ENCODE measurements around the gene CFAP141. TPM values are rescaled to one million over a fixed set of nuclear protein-coding genes. Genes with fewer than 3 reads are reported as not detected.

Gene CFAP141
- total and polyA plus RNA-seq, 3 experiments from 2014 or later: not detected

DNA sequence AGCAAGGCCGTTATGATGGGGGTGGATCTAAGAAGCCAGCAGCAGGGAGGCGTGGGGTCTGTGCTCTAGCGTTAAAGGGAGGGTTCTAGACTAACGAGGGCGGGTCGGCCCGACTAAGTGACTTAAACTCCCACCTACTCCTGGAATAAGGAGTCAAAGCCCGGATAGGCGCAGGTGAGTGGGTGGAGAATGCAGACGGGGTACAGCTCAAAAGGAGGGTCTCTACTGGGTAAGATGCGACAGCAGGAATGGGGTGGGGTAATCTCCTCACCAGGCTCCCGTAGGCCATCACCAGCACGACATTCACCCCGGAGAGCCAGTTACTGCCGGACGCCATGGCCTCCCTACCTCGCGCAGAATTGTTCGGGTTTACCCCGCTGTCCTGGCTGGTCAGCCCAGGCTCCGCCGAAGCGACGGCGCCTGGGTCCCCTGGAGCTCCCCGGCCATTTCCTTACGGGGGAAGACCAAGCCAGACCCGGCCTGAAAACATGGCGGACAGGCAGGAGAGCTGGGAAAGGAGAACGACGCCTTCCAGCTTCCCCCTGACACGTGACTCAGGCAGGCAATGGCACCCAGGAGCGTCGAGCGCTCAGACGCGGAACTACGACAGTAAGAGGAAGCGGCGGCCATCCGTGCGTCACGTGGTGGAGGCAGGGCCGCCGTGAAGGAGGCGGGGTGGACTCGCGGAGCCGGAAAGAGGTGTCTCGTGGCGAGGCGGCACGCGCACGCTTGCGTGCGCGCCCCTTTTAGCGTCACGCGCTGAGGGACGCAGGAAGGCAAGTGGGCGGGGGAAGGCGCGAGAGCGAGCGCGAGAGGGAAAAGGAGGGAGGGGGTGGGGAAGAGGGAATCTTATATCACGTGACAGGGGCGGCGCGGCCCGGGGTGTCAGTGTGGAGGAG is 14.2 kb upstream of the CFAP141 start, which contains the start of gene UBAP2L:
UBAP2L (plus strand) TSS at position 885 of the 899 bp plus-strand sequence. CDS start 4,169 bp downstream, outside the sequence.
- DNase-seq: peak; percentile 98 to 99 (median 99)
- Mint-ChIP-seq H3K36me3 (peaks cover 0 to 55% (median 12%) of the 10 kb centered on the region in 3 donors), H3K27me3 (no peaks in the 10 kb centered on the region), H3K4me1 (peaks cover 66 to 80% (median 75%) of the 10 kb centered on the region in 3 donors), H3K9me3 (no peaks in the 10 kb centered on the region), H3K4me3 (peak within 1 kb of the TSS; percentile 88 to 99 (median 98)), H3K27ac (peak within 1 kb of the TSS; percentile 89 to 100 (median 100))
- Histone ChIP-seq H3K9me3 (ENCODE audit: low read length) (no peaks in the 10 kb centered on the region), H3K27ac (ENCODE audit: low read depth, low read length) (peak within 1 kb of the TSS; percentile 98), H3K36me3 (ENCODE audit: insufficient read depth, low read length) (peaks cover 25% of the 10 kb centered on the region), H3K4me1 (ENCODE audit: insufficient read depth, low read length) (peaks cover 53% of the 10 kb centered on the region), H3K4me3 (ENCODE audit: low read length) (peak within 1 kb of the TSS; percentile 91), H3K27me3 (ENCODE audit: insufficient read depth, low read length, poor library complexity, severe bottlenecking) (no peaks in the 10 kb centered on the region)
- POLR2A ChIA-PET: interaction anchor here (0.7 to 2.6 kb wide), 12 partner anchors 10 to 587 kb away, joined by 3 to 15 read pairs (median 4); partner anchors contain the start of genes CHTOP, CREB3L4 and RPS27
- CTCF ChIA-PET: interaction anchor here (0.6 to 2.6 kb wide), 3 partner anchors 19 to 104 kb away, joined by 3 to 8 read pairs (median 5); no protein-coding TSS in a partner anchor

- CTCF ChIA-PET: interaction anchor here (1.9 to 2.6 kb wide), 2 partner anchors 20 to 104 kb away, joined by 5 to 8 read pairs; no protein-coding TSS in a partner anchor
- H3K9me3 Mint-ChIP-seq: no peaks in the 10 kb centered on the region
- peak overlapping the region; percentile 89 to 100 (median 100) for H3K27ac Mint-ChIP-seq
- Histone ChIP-seq H3K36me3 (ENCODE audit: insufficient read depth, low read length) (peaks cover 20% of the 10 kb centered on the region), H3K27ac (ENCODE audit: low read depth, low read length) (peak overlapping the region; percentile 98), H3K9me3 (ENCODE audit: low read length) (no peaks in the 10 kb centered on the region), H3K4me3 (ENCODE audit: low read length) (peak overlapping the region; percentile 91), H3K4me1 (ENCODE audit: insufficient read depth, low read length) (peaks cover 52% of the 10 kb centered on the region), H3K27me3 (ENCODE audit: insufficient read depth, low read length, poor library complexity, severe bottlenecking) (no peaks in the 10 kb centered on the region)
- POLR2A ChIA-PET: interaction anchor here (1.3 to 2.6 kb wide), 3 partner anchors 38 to 228 kb away, joined by 3 to 15 read pairs (median 13); partner anchors contain the start of gene RPS27
- peaks cover 0 to 49% (median 12%) of the 10 kb centered on the region in 3 donors for H3K36me3 Mint-ChIP-seq
- DNase-seq: peak in 1 of 5 donors; percentile 7
- peak overlapping the region; percentile 88 to 99 (median 98) for H3K4me3 Mint-ChIP-seq
- peaks cover 58 to 72% (median 68%) of the 10 kb centered on the region in 3 donors for H3K4me1 Mint-ChIP-seq
- H3K27me3 Mint-ChIP-seq: no peaks in the 10 kb centered on the region
Observed at GRCh38 chr1:154219541-154219940, 13.4 kb upstream of the CFAP141 start.

- POLR2A ChIA-PET: interaction anchor here (2.6 kb wide), 1 partner anchor 37 kb away, joined by 13 read pairs; no protein-coding TSS in a partner anchor
- H3K4me1 ChIP-seq (ENCODE audit: insufficient read depth, low read length): peaks cover 42% of the 10 kb centered on the region
- H3K4me1 Mint-ChIP-seq: peaks cover 48 to 63% (median 62%) of the 10 kb centered on the region in 3 donors
Observed at GRCh38 chr1:154218545-154218944, 12.4 kb upstream of the CFAP141 start.

GRCh38 chr1:154213274-154213673 is 7.1 kb upstream of the CFAP141 start:
- peaks cover 42% of the 10 kb centered on the region for H3K36me3 ChIP-seq (ENCODE audit: insufficient read depth, low read length)
- CTCF ChIA-PET: interaction anchor here (1.3 to 1.7 kb wide), 2 partner anchors 9 to 14 kb away, joined by 3 to 4 read pairs; no protein-coding TSS in a partner anchor
- H3K4me3 Mint-ChIP-seq: peak overlapping the region in 1 of 7 donors; percentile 20
- H3K4me1 ChIP-seq (ENCODE audit: insufficient read depth, low read length): peaks cover 8% of the 10 kb centered on the region
- no peaks in the 10 kb centered on the region for H3K9me3 ChIP-seq (ENCODE audit: low read length)
- no peak overlapping the region for H3K4me3 ChIP-seq (ENCODE audit: low read length)
- no peak for DNase-seq
- no peak overlapping the region for H3K27ac ChIP-seq (ENCODE audit: low read depth, low read length)
- peak overlapping the region in 1 of 8 donors; percentile 78 for H3K27ac Mint-ChIP-seq
- peaks cover 9 to 70% (median 14%) of the 10 kb centered on the region in 3 donors for H3K36me3 Mint-ChIP-seq
- no peaks in the 10 kb centered on the region for H3K9me3 Mint-ChIP-seq
- no peaks in the 10 kb centered on the region for H3K27me3 Mint-ChIP-seq
- POLR2A ChIA-PET: no interaction called here
- H3K27me3 ChIP-seq (ENCODE audit: insufficient read depth, low read length, poor library complexity, severe bottlenecking): no peaks in the 10 kb centered on the region
- H3K4me1 Mint-ChIP-seq: peaks cover 15 to 28% (median 18%) of the 10 kb centered on the region in 3 donors

More at GRCh38 chr1:154218545-154218944, 12.4 kb upstream of the CFAP141 start:
- Histone ChIP-seq H3K27ac (ENCODE audit: low read depth, low read length) (no peak overlapping the region), H3K27me3 (ENCODE audit: insufficient read depth, low read length, poor library complexity, severe bottlenecking) (no peaks in the 10 kb centered on the region), H3K9me3 (ENCODE audit: low read length) (no peaks in the 10 kb centered on the region), H3K36me3 (ENCODE audit: insufficient read depth, low read length) (peaks cover 22% of the 10 kb centered on the region), H3K4me3 (ENCODE audit: low read length) (no peak overlapping the region)
- Mint-ChIP-seq H3K36me3 (peaks cover under 1 to 55% (median 14%) of the 10 kb centered on the region in 3 donors), H3K27ac (peak overlapping the region; percentile 28 to 100 (median 99)), H3K27me3 (no peaks in the 10 kb centered on the region), H3K4me3 (peak overlapping the region; percentile 88 to 99 (median 98)), H3K9me3 (no peaks in the 10 kb centered on the region)
- CTCF ChIA-PET: interaction anchor here (0.8 to 2.6 kb wide), 4 partner anchors 19 to 117 kb away, joined by 3 to 8 read pairs (median 4); no protein-coding TSS in a partner anchor
- DNase-seq: no peak

DNA sequence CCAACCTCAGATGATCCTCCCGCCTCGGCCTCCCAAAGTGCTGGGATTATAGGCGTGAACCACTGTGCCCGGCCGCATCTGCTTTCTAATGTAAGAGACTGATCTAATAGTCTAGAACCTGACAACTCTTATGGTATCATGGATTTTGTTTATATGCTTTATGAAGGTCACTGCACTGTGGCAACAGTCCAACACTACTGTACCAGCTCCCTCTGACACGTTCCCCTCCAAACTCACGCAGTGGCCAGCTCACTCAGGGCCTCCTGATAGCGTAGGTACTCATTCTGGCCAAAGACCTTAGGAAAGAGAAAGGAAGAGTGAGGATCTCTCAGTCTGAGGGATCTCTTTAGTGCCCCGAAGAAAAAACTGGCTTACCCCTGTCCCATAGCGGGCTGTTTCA is 6.0 kb upstream of the CFAP141 start:
- POLR2A ChIA-PET: no interaction called here
- no peaks in the 10 kb centered on the region for H3K9me3 ChIP-seq (ENCODE audit: low read length)
- H3K27me3 ChIP-seq (ENCODE audit: insufficient read depth, low read length, poor library complexity, severe bottlenecking): no peaks in the 10 kb centered on the region
- H3K4me3 Mint-ChIP-seq: no peak overlapping the region
- H3K4me1 Mint-ChIP-seq: peaks cover 6 to 16% (median 7%) of the 10 kb centered on the region in 3 donors
- peaks cover 9 to 67% (median 14%) of the 10 kb centered on the region in 3 donors for H3K36me3 Mint-ChIP-seq
- peaks cover 36% of the 10 kb centered on the region for H3K36me3 ChIP-seq (ENCODE audit: insufficient read depth, low read length)
- no peak overlapping the region for H3K4me3 ChIP-seq (ENCODE audit: low read length)
- H3K27me3 Mint-ChIP-seq: no peaks in the 10 kb centered on the region
- no peak overlapping the region for H3K27ac ChIP-seq (ENCODE audit: low read depth, low read length)
- no peaks in the 10 kb centered on the region for H3K4me1 ChIP-seq (ENCODE audit: insufficient read depth, low read length)
- H3K27ac Mint-ChIP-seq: no peak overlapping the region
- H3K9me3 Mint-ChIP-seq: no peaks in the 10 kb centered on the region
- CTCF ChIA-PET: no interaction called here
- DNase-seq: no peak

DNA sequence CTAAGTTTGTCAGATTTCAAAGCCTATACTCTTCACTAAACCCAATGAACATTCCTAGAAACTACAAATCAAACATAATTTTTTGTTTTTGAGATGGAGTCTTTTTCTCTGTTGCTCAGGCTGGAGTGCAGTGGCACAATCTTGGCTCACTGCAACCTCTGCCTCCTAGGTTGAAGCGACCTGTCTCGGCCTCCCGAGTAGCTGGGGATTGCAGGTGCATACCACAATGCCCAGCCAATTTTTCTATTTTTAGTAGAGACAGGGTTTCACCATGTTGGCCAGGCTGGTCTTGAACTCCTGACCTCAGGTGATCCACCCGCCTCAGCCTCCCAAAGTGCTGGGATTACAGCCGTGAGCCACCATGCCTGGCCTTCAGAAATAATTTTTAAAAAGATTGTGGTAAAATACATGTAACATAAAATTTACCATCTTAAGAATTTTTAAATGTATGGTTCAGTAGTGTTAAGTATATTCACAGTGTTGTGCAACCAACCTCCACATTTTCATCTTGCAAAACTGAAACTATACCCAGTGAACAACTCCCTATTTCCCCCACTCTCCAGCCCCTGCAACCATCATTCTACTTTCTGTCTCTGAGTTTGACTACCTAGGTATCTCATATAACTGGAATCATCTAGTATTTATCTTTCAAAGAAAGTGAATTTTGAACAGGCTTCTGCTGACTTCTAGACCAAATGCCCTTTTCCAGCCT is 2.7 kb upstream of the CFAP141 start:
- Mint-ChIP-seq H3K27ac (peak overlapping the region in 4 of 8 donors; percentile 5 to 61 (median 8)), H3K36me3 (peaks cover 9 to 74% (median 13%) of the 10 kb centered on the region in 3 donors), H3K4me3 (no peak overlapping the region), H3K27me3 (no peaks in the 10 kb centered on the region), H3K9me3 (no peaks in the 10 kb centered on the region), H3K4me1 (peaks cover 0 to 10% (median 4%) of the 10 kb centered on the region in 3 donors)
- CTCF ChIA-PET: no interaction called here
- Histone ChIP-seq H3K36me3 (ENCODE audit: insufficient read depth, low read length) (peaks cover 51% of the 10 kb centered on the region), H3K9me3 (ENCODE audit: low read length) (no peaks in the 10 kb centered on the region), H3K27ac (ENCODE audit: low read depth, low read length) (no peak overlapping the region), H3K4me1 (ENCODE audit: insufficient read depth, low read length) (no peaks in the 10 kb centered on the region), H3K27me3 (ENCODE audit: insufficient read depth, low read length, poor library complexity, severe bottlenecking) (no peaks in the 10 kb centered on the region), H3K4me3 (ENCODE audit: low read length) (no peak overlapping the region)
- POLR2A ChIA-PET: no interaction called here
- DNase-seq: no peak

DNA sequence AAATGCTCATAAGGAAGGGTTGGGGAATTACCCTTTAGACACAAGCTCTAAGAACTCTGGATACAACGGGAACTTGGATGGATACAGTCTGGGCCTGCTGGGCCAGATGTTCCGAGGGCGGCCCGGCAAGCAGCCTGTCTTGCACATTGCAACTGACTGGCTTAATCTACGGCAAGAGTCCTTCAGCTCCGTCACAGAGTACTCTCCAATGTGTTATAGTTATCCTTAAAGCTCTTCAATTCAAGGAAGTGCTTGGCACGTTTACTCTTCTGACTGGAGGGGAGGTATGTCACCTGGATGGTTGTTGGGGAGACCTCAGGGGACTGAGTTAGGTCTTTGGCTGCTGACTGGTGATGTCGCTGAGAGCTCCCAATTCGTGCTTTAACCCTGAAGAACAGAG is 1.1 kb upstream of the CFAP141 start:
- DNase-seq: no peak
- no peak overlapping the region for H3K27ac ChIP-seq (ENCODE audit: low read depth, low read length)
- no peaks in the 10 kb centered on the region for H3K27me3 ChIP-seq (ENCODE audit: insufficient read depth, low read length, poor library complexity, severe bottlenecking)
- peaks cover 36% of the 10 kb centered on the region for H3K36me3 ChIP-seq (ENCODE audit: insufficient read depth, low read length)
- Mint-ChIP-seq H3K4me1 (peaks cover 0 to 6% (median 4%) of the 10 kb centered on the region in 3 donors), H3K4me3 (no peak overlapping the region), H3K27ac (peak overlapping the region in 3 of 8 donors; percentile 25 to 54 (median 32)), H3K9me3 (no peaks in the 10 kb centered on the region), H3K36me3 (peaks cover 3 to 58% (median 9%) of the 10 kb centered on the region in 3 donors), H3K27me3 (no peaks in the 10 kb centered on the region)
- H3K9me3 ChIP-seq (ENCODE audit: low read length): no peaks in the 10 kb centered on the region
- no peaks in the 10 kb centered on the region for H3K4me1 ChIP-seq (ENCODE audit: insufficient read depth, low read length)
- ChIA-PET POLR2A (no interaction called here), CTCF (no interaction called here)
- H3K4me3 ChIP-seq (ENCODE audit: low read length): no peak overlapping the region
